Renal cortical epithelial cell (primary cell): ENCODE measurements around the gene PLA2G4C. TPM values are rescaled to one million over a fixed set of nuclear protein-coding genes. Genes with fewer than 3 reads are reported as not detected.

Source experiments
- DNase-seq: peaks from one replicate; pipeline ENCODE4 v3.0.0-alpha.2; 2011; ENCODE audit warnings: low read depth
- total RNA-seq: library from RNA; depleted of rRNA; stranded (reverse); fragments of >200 nt; gene quantifications from 2 replicates; pipeline ENCODE4 v1.2.3, GENCODE V29; 2014

The PLA2G4C gene
- total RNA-seq: 9.4 and 11.3 TPM in 2 replicates

- DNase-seq: peak; percentile 86
These were observed at the start of gene PLA2G4C for GRCh38 chr19:48110350-48110966. TSS of gene PLA2G4C (minus strand) at chr19:48110817. CDS start at chr19:48106529, 4,288 bp downstream.

GRCh38 chr19:48158210-48158790, 47.7 kb upstream of the PLA2G4C start:
- no peak for DNase-seq

- DNase-seq: no peak
These were observed 43.4 kb upstream of the PLA2G4C start for GRCh38 chr19:48154003-48154402.

- peak; percentile 45 for DNase-seq
These were observed 41.9 kb upstream of the PLA2G4C start for GRCh38 chr19:48152551-48152950.

GRCh38 chr19:48149430-48149829, 38.8 kb upstream of the PLA2G4C start:
- no peak for DNase-seq

GRCh38 chr19:48148576-48148975, 38.0 kb upstream of the PLA2G4C start:
- DNase-seq: no peak

GRCh38 chr19:48147597-48148175, 37.1 kb upstream of the PLA2G4C start:
- DNase-seq: no peak

GRCh38 chr19:48139053-48139452, 28.4 kb upstream of the PLA2G4C start:
- DNase-seq: no peak

- DNase-seq: no peak
These were observed 26.8 kb upstream of the PLA2G4C start for GRCh38 chr19:48137411-48137810.

- DNase-seq: no peak
These were observed 25.9 kb upstream of the PLA2G4C start for GRCh38 chr19:48136547-48136946.

GRCh38 chr19:48135411-48135810, 24.8 kb upstream of the PLA2G4C start:
- no peak for DNase-seq

- no peak for DNase-seq
These were observed 22.5 kb upstream of the PLA2G4C start for GRCh38 chr19:48133094-48133493.

GRCh38 chr19:48127561-48127960, 16.9 kb upstream of the PLA2G4C start:
- no peak for DNase-seq

- peak; percentile 75 for DNase-seq
These were observed 13.5 kb upstream of the PLA2G4C start for GRCh38 chr19:48123907-48124651.

GRCh38 chr19:48122421-48122820, 11.8 kb upstream of the PLA2G4C start:
- no peak for DNase-seq

- DNase-seq: no peak
These were observed 11.3 kb upstream of the PLA2G4C start for GRCh38 chr19:48121909-48122371.

- DNase-seq: no peak
These were observed 10.4 kb upstream of the PLA2G4C start for GRCh38 chr19:48121066-48121465.

GRCh38 chr19:48120505-48120904, 9.9 kb upstream of the PLA2G4C start:
- no peak for DNase-seq

GRCh38 chr19:48118131-48118517, 7.5 kb upstream of the PLA2G4C start:
- no peak for DNase-seq

- DNase-seq: no peak
These were observed 7.0 kb upstream of the PLA2G4C start for GRCh38 chr19:48117515-48118130.

- no peak for DNase-seq
These were observed 2.7 kb upstream of the PLA2G4C start for GRCh38 chr19:48113190-48113917.
